ENCODE data around the gene APC. TPM values are rescaled to one million over a fixed set of nuclear protein-coding genes. Genes with fewer than 3 reads are reported as not detected.

Gene APC
- total RNA-seq, 2 donors from 2014 or later = 58.6 to 83.7 TPM

DNA sequence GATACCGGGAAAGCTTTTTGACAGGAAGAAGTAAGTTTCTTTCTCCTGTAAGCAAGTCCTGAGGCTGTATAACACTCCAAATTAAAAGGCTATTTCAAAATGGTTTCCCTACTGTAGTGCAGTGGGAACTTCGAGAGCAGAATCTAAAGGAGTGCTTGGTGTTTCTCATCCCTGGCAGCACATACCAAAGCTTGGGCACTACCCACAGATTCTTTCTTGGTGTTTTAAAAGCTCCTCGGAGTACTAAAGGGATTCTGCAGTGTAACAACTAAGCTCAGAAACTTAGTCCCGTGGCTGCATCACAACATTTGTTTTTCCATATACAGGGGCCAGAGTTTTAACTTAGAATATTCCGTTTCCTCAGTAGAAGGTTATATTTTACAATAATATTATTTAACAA lies 5.6 kb upstream of the APC start:
- TF ChIP-seq CTCF (IDR thresholded peaks at IDR 0.05) = no peak
- ATAC-seq (ENCODE audit: insufficient number of reproducible peaks, low FRiP score, low read depth) (no peak), DNase-seq (ENCODE audit: low spot score) (no peak)
- Histone ChIP-seq H3K4me3 (no peak overlapping the region), H3K4me1 (ENCODE audit: control insufficient read depth in 1 of 2, low read depth in 2 of 2) (peaks cover 12 to 22% of the 10 kb centered on the region in 2 donors), H3K36me3 (no peaks in the 10 kb centered on the region), H3K27me3 (replicated peaks; ENCODE audit: insufficient read depth) (no peaks in the 10 kb centered on the region), H3K9me3 (no peaks in the 10 kb centered on the region), H3K27ac (no peak overlapping the region)

DNA sequence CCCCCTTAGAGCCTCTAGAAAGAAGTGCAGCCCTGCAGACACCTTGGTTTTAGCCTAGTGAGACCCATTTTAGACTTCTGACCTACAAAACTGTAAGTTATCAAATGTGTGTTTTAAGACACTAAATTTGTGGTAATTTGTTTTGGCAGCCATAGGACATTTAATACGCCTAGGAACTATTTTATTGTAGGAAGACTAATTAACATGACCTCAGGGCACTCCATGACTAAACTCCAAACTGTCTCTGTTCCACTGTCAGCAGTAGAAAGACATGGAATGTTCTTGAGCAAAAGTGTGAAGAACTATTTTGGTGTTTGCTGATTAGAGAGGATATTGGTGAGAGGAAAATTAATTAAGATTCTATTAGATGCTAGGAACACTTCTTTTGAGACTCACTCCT lies 4.1 kb upstream of the APC start:
- no peak for TF ChIP-seq CTCF (IDR thresholded peaks at IDR 0.05)
- ATAC-seq (ENCODE audit: insufficient number of reproducible peaks, low FRiP score, low read depth) = no peak
- peaks cover 12 to 31% of the 10 kb centered on the region in 2 donors for H3K4me1 ChIP-seq (ENCODE audit: control insufficient read depth in 1 of 2, low read depth in 2 of 2)

GRCh38 chr5:112734597-112734996 lies 3.1 kb upstream of the APC start:
- Histone ChIP-seq H3K4me1 (ENCODE audit: control insufficient read depth in 1 of 2, low read depth in 2 of 2) (peaks cover 15 to 42% of the 10 kb centered on the region in 2 donors), H3K27me3 (replicated peaks; ENCODE audit: insufficient read depth) (no peaks in the 10 kb centered on the region), H3K9me3 (no peaks in the 10 kb centered on the region), H3K4me3 (no peak overlapping the region), H3K27ac (no peak overlapping the region), H3K36me3 (no peaks in the 10 kb centered on the region)
- ATAC-seq (ENCODE audit: insufficient number of reproducible peaks, low FRiP score, low read depth) (no peak), DNase-seq (ENCODE audit: low spot score) (no peak)
- no peak for TF ChIP-seq CTCF (IDR thresholded peaks at IDR 0.05)

More for the DNA sequence above, 4.1 kb upstream of the APC start:
- no peak for DNase-seq (ENCODE audit: low spot score)
- no peak overlapping the region for H3K27ac ChIP-seq
- no peaks in the 10 kb centered on the region for H3K27me3 ChIP-seq (replicated peaks; ENCODE audit: insufficient read depth)
- no peaks in the 10 kb centered on the region for H3K9me3 ChIP-seq
- no peaks in the 10 kb centered on the region for H3K36me3 ChIP-seq
- H3K4me3 ChIP-seq = no peak overlapping the region

DNA sequence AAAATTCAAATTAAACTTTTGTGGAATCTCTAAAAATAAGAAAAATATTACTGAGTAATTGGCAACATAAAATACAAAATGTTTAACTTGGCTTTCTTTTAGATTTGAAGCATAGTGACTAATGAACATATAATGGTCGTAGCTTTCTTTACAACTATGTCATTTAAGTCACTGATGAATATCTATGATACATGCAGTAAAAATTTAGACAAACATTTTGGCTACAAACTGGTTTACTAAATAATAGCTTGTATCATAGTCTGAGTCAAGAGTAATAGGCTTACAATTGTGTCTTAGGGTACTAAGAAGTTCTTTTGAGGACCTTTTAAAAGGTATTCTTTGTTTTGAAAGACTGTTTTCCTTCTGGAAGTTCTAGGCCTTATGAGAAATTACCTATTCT lies 2.0 kb upstream of the APC start:
- no peaks in the 10 kb centered on the region for H3K9me3 ChIP-seq
- no peak for ATAC-seq (ENCODE audit: insufficient number of reproducible peaks, low FRiP score, low read depth)
- H3K4me1 ChIP-seq (ENCODE audit: control insufficient read depth in 1 of 2, low read depth in 2 of 2) = peaks cover 15 to 42% of the 10 kb centered on the region in 2 donors
- no peaks in the 10 kb centered on the region for H3K36me3 ChIP-seq
- no peak for TF ChIP-seq CTCF (IDR thresholded peaks at IDR 0.05)
- H3K27me3 ChIP-seq (replicated peaks; ENCODE audit: insufficient read depth) = no peaks in the 10 kb centered on the region
- no peak for DNase-seq (ENCODE audit: low spot score)
- H3K27ac ChIP-seq = no peak overlapping the region
- H3K4me3 ChIP-seq = no peak overlapping the region

- peak overlapping the region; percentile 33 to 68 for H3K27ac ChIP-seq
- peaks cover 18 to 42% of the 10 kb centered on the region in 2 donors for H3K4me1 ChIP-seq (ENCODE audit: control insufficient read depth in 1 of 2, low read depth in 2 of 2)
- DNase-seq (ENCODE audit: low spot score) (no peak), ATAC-seq (ENCODE audit: insufficient number of reproducible peaks, low FRiP score, low read depth) (no peak)
- H3K27me3 ChIP-seq (replicated peaks; ENCODE audit: insufficient read depth) = no peaks in the 10 kb centered on the region
- no peak for TF ChIP-seq CTCF (IDR thresholded peaks at IDR 0.05)
- H3K9me3 ChIP-seq = no peaks in the 10 kb centered on the region
- H3K36me3 ChIP-seq = no peaks in the 10 kb centered on the region
- peak overlapping the region; percentile 84 for H3K4me3 ChIP-seq
These were observed 619 bp upstream of the APC start for GRCh38 chr5:112737070-112737462.
